Stimulated activated naive CD4-positive, alpha-beta T cell (primary cell): Measurements from ENCODE around the gene GATB.

Source experiments
- DNase-seq, 6 experiments: peaks; one replicate each; lab custom pipeline; 2025; lab: John Stamatoyannopoulos, UW

Gene GATB

GRCh38 chr4:151651496-151651895 is 109.3 kb downstream of the GATB start:
- no peak for DNase-seq

DNA sequence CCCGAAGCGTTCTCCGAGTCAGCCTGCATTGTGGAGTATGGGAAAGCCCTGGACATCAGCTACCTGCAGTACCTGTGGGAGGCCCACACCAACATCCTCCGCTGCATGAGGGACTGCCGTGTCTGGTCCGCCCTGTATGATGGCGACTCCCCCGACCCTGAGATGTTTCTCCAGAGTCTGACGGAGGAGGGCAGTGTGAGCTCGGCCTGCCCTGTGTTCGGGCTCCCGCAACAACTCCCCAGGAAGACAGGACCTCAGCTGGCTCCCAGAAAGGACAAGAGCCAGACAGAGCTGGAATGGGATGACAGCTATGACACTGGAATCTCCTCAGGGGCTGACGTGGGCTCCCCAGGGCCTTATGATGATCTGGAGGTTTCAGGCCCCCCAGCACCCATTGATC is 111.3 kb downstream of the GATB start:
- no peak for DNase-seq

DNA sequence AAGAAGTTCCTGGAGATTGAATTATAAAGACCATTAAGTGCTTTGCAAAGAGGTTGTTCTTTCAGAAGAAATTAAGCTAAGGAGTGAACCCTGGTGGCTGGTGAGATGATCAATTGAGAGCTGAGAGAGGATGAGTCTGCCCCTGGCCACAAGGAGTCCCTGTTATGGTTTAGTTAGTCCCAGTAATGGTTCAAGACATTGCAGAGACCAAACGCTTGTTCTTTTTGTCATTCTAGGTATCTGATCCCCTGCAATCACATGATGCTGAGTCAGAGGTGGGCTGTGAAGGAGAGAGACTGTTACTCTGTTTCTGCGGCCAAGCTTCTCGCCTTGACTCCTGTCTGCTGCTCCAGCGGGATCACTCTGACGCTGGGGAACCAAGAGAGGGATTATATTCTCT is 114.5 kb downstream of the GATB start:
- no peak for DNase-seq

DNA sequence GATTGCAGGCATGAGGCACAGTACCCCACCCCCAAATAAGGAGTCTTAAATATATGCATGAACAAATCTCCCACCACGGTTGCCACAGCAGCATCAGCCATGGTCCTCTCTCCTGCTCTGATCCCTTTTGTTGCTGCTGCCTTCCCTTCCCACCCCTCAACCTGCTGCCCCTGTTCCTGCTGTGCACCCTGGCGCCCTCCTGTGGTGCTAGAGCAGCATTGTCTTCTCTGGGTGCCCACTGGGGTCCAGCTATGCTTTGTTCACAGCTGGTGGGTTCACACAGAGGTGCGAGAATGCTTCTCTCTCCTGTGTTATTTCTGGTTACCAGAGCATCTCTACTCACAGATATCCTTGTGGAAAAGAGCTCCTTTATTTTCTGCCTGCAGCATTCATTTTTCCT is 116.2 kb downstream of the GATB start:
- DNase-seq, result no peak

DNA sequence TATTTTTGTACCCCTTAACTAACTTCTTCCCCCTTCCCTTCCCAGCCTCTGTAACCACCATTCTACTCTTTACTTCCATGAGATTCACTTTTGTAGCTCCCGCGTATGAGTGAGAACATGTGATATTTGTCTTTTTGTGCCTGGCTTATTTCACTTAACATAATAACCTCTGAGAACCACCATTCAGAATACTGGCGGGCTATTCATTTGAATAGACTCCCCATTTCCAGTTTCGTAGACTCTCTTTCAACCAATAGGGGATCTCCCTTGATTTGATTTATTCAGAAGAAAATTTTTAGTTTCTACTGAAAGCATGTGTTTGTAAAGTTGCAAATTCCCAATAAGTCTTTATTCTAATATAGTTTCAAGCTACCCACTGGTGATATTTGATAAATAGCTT is 117.2 kb downstream of the GATB start:
- no peak for DNase-seq

DNA sequence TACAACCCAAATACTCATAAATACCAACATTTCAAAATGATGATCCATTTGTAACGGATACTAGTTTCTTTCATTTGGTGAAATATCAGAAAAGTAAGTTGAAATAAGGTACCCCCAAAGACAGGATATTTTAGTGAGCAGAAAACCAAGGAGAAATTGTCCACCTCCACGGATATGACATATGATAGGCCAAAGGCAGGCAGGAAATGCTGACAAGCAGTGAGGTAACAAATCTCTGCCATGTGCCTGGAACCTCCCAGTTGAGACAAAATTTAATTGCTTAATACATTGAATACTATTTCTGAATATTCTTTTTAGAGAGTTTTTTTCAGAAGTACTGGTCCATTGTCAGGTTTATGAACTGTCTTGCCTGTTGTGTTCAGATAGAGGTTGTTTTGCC is 118.8 kb downstream of the GATB start:
- DNase-seq, result no peak

GRCh38 chr4:151641167-151641566 is 119.6 kb downstream of the GATB start:
- DNase-seq, result no peak

- no peak for DNase-seq
Measured at GRCh38 chr4:151640381-151640780, 120.4 kb downstream of the GATB start.

DNA sequence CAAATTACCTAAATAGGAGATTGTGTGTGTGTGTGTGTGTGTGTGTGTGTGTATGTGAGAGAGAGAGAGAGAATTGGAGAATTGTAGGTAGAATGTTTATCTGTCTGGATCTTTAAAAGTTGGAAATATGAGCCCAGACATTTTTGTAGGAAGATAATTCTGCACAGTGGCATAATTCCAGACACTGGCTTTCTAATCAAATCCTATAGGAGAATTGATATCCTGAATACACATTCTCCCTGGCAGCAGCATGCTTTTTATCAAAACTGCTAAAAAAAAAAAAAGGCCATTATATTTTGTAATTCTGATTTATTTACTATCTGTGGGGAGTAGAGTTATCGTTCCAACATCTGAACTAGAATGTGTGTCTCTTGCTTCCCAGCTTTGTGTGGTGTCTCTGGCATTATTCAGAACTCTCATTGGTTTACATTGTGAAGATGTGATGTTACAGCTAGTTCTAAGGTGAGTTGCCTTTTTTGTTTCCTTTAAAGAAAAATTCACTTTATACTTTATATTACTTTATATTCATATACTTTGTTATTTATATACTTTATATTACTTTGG is 122.4 kb downstream of the GATB start:
- DNase-seq, result no peak

DNA sequence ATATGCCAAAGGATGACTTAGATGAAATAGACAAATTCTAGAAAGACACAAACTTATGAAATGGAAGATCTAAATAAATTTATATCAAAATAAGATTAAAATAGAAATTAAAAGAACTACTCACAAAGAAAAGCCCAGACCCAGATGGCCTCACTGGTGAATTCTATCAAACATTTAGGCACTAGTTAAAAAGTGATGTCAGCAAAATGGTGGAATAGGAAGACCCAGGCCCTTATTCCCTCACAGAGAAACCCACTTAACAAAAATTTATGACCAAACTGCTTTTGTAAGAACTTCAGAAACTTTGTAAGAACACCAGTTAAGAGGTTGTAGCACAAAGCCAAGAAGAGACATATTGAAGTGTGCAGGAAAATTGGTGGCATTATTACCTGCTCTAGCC is 129.5 kb downstream of the GATB start:
- DNase-seq, result no peak

- DNase-seq, result no peak
Measured at GRCh38 chr4:151629097-151629783, 131.6 kb downstream of the GATB start.

GRCh38 chr4:151628001-151628608 is 132.7 kb downstream of the GATB start:
- DNase-seq, result peak in 2 of 6 experiments; percentile 8 to 17

- no peak for DNase-seq
Measured at GRCh38 chr4:151627491-151627890, 133.3 kb downstream of the GATB start.

DNA sequence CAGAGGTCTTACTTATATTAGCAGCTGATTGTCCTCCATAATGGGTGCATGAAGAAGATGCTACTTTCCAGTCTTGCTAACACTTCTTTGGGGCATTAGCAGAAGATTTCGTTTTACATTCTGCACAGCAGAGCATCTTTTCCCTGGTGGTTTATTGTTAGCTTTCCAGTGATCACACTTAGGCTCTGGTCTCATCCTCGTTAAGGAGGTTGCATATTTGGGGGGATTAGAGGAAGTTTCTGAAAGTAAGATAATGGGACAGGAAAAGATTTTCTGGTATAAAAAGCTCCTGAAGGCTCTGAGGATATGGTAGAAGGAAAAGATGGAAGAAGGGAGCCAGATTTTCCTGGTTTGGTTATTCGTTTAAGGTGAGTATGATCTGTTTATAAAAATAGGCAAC is 134.1 kb downstream of the GATB start:
- no peak for DNase-seq

DNA sequence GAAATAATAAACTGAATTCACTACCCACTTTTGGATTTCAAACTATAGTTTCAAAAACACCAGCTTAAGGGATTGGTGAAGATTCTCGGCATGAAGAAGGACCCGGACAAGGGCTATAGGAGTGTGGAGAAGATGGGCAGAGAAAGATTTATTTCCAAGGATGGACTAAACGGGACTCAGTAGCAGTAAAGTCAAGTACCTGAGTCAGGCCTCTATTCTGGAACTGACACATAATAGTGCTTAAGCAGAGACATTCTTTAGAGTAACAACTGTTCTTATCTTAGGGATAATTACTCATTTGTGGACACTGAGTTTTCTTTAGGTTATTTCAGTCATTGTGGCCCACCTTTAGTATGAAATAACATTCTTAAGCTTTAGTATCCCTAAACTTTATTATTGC is 134.6 kb downstream of the GATB start:
- DNase-seq, result no peak

GRCh38 chr4:151624626-151625565 is 135.9 kb downstream of the GATB start:
- DNase-seq, result no peak
